ENCODE data around the gene ARF6. TPM values are rescaled to one million over a fixed set of nuclear protein-coding genes. Genes with fewer than 3 reads are reported as not detected.

ARF6 gene
- total RNA-seq, 1 experiment from 2014 or later: 74.2 TPM

GRCh38 chr14:49923442-49923841 is 30.6 kb downstream of the ARF6 start:
- CTCF ChIA-PET: interaction anchor here (0.7 to 0.9 kb wide), 2 partner anchors 11 to 277 kb away, joined by 4 to 6 read pairs; no protein-coding TSS in a partner anchor
- Mint-ChIP-seq H3K9me3 (ENCODE audit: low read depth, unreplicated experiment) (no peaks in the 10 kb centered on the region), H3K4me1 (ENCODE audit: low read depth, unreplicated experiment) (peaks cover 8% of the 10 kb centered on the region), H3K36me3 (ENCODE audit: insufficient read depth, unreplicated experiment) (no peaks in the 10 kb centered on the region), H3K27ac (ENCODE audit: unreplicated experiment) (no peak overlapping the region), H3K4me3 (ENCODE audit: low read depth, unreplicated experiment) (no peak overlapping the region), H3K27me3 (ENCODE audit: unreplicated experiment) (no peaks in the 10 kb centered on the region)
- no peak for DNase-seq
- no TSS peak for BruUV-seq (replicated peaks)
- no peak for TF ChIP-seq CTCF (IDR thresholded peaks at IDR 0.05; ENCODE audit: unreplicated experiment)
- intact Hi-C loops (cut with micrococcal nuclease; ENCODE audit: unreplicated experiment): no loop called here

- CTCF ChIA-PET: no interaction called here
- no peak for TF ChIP-seq CTCF (IDR thresholded peaks at IDR 0.05; ENCODE audit: unreplicated experiment)
- BruUV-seq (replicated peaks): no TSS peak
- DNase-seq: no peak
- intact Hi-C loops (cut with micrococcal nuclease; ENCODE audit: unreplicated experiment): no loop called here
- H3K27me3 Mint-ChIP-seq (ENCODE audit: unreplicated experiment): no peaks in the 10 kb centered on the region
- H3K4me1 Mint-ChIP-seq (ENCODE audit: low read depth, unreplicated experiment): peaks cover 8% of the 10 kb centered on the region
- H3K9me3 Mint-ChIP-seq (ENCODE audit: low read depth, unreplicated experiment): no peaks in the 10 kb centered on the region
- no peak overlapping the region for H3K27ac Mint-ChIP-seq (ENCODE audit: unreplicated experiment)
- no peak overlapping the region for H3K4me3 Mint-ChIP-seq (ENCODE audit: low read depth, unreplicated experiment)
- no peaks in the 10 kb centered on the region for H3K36me3 Mint-ChIP-seq (ENCODE audit: insufficient read depth, unreplicated experiment)
These were observed 31.0 kb downstream of the ARF6 start for GRCh38 chr14:49923881-49924280.

- intact Hi-C loops (cut with micrococcal nuclease; ENCODE audit: unreplicated experiment): no loop called here
- H3K4me3 Mint-ChIP-seq (ENCODE audit: low read depth, unreplicated experiment): no peak overlapping the region
- no peak for TF ChIP-seq CTCF (IDR thresholded peaks at IDR 0.05; ENCODE audit: unreplicated experiment)
- no TSS peak for BruUV-seq (replicated peaks)
- no peak for DNase-seq
- H3K4me1 Mint-ChIP-seq (ENCODE audit: low read depth, unreplicated experiment): peaks cover 5% of the 10 kb centered on the region
- CTCF ChIA-PET: no interaction called here
- no peaks in the 10 kb centered on the region for H3K9me3 Mint-ChIP-seq (ENCODE audit: low read depth, unreplicated experiment)
- H3K36me3 Mint-ChIP-seq (ENCODE audit: insufficient read depth, unreplicated experiment): no peaks in the 10 kb centered on the region
- no peaks in the 10 kb centered on the region for H3K27me3 Mint-ChIP-seq (ENCODE audit: unreplicated experiment)
- no peak overlapping the region for H3K27ac Mint-ChIP-seq (ENCODE audit: unreplicated experiment)
These were observed 32.0 kb downstream of the ARF6 start for GRCh38 chr14:49924852-49925251.

GRCh38 chr14:49926803-49927202 is 33.9 kb downstream of the ARF6 start:
- no peaks in the 10 kb centered on the region for H3K9me3 Mint-ChIP-seq (ENCODE audit: low read depth, unreplicated experiment)
- no peaks in the 10 kb centered on the region for H3K4me1 Mint-ChIP-seq (ENCODE audit: low read depth, unreplicated experiment)
- no peaks in the 10 kb centered on the region for H3K36me3 Mint-ChIP-seq (ENCODE audit: insufficient read depth, unreplicated experiment)
- CTCF ChIA-PET: interaction anchor here (0.5 kb wide), 1 partner anchor 11 kb away, joined by 4 read pairs; no protein-coding TSS in a partner anchor
- no peak for DNase-seq
- no peaks in the 10 kb centered on the region for H3K27me3 Mint-ChIP-seq (ENCODE audit: unreplicated experiment)
- BruUV-seq (replicated peaks): no TSS peak
- no peak overlapping the region for H3K27ac Mint-ChIP-seq (ENCODE audit: unreplicated experiment)
- H3K4me3 Mint-ChIP-seq (ENCODE audit: low read depth, unreplicated experiment): no peak overlapping the region
- intact Hi-C loops (cut with micrococcal nuclease; ENCODE audit: unreplicated experiment): no loop called here
- TF ChIP-seq CTCF (IDR thresholded peaks at IDR 0.05; ENCODE audit: unreplicated experiment): no peak

Measured in Calu3 (cell line).